22Rv1 (cell line): Measurements from ENCODE around the gene ANKRD66.
A peak's percentile ranks its signal among the peaks of the same experiment; 100 is the strongest.
"Not testable (repeated sequence)": the region's sequence is repeated elsewhere in the genome, so short reads cannot be mapped to it uniquely, and the experiment has no call there.

Experiments
- H3K27ac ChIP-seq: fragments of 450-650 bp; 2 replicates; pipeline ENCODE4 v1.5.1; 2017
- ZFX ChIP-seq: fragments of 450-650 bp; IDR thresholded peaks from 2 replicates; pipeline ENCODE4 v1.6.1; 2017; ENCODE audit warnings: antibody characterized with exemption, borderline replicate concordance
- TF ChIP-seq, protein P1 (sequence below): fragments of 450-650 bp; IDR thresholded peaks from 2 replicates; pipeline ENCODE4 v1.5.1; 2017; ENCODE audit warnings: mild to moderate bottlenecking

Gene ANKRD66

DNA sequence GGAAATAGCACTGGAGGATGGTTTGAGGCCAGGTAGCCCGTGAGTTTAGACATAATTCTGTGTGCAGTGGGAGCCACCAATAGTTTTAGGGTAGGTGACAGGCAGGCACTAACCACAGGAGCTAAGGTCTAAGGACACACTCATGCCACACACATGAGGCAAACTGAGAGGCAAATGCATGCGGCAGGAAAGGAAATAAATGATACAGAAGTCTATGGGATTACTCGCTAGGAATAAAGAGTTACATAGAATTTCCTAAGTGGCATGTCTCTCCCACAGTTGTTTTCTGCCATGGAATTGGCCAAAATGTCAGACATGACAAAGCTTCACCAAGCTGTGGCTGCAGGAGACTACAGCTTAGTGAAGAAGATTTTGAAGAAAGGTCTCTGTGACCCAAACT lies 4.9 kb downstream of the ANKRD66 start:
- no peak overlapping the region for H3K27ac ChIP-seq
- TF ChIP-seq, protein P1, sequence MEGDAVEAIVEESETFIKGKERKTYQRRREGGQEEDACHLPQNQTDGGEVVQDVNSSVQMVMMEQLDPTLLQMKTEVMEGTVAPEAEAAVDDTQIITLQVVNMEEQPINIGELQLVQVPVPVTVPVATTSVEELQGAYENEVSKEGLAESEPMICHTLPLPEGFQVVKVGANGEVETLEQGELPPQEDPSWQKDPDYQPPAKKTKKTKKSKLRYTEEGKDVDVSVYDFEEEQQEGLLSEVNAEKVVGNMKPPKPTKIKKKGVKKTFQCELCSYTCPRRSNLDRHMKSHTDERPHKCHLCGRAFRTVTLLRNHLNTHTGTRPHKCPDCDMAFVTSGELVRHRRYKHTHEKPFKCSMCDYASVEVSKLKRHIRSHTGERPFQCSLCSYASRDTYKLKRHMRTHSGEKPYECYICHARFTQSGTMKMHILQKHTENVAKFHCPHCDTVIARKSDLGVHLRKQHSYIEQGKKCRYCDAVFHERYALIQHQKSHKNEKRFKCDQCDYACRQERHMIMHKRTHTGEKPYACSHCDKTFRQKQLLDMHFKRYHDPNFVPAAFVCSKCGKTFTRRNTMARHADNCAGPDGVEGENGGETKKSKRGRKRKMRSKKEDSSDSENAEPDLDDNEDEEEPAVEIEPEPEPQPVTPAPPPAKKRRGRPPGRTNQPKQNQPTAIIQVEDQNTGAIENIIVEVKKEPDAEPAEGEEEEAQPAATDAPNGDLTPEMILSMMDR = no peak
- TF ChIP-seq ZFX = no peak

DNA sequence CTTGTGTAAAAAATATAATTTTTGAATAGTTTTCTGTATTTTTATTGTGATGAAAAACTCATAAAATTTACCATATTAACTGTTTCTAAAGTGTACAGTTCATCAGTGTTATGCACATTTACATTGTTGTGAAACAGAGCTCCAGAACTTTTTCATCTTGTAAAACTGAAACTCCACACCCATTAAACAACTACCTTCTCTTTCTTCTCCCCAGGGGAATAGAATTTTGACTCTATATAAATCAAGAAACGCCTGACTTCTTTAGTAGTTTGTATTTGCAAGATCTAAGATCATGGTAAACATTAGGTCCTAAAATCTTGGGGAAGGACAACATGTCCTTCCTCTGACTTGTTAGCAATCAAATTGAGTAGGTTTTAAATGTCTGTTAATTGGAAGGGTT lies 9.1 kb downstream of the ANKRD66 start:
- TF ChIP-seq, protein P1 = no peak
- TF ChIP-seq ZFX = no peak
- no peak overlapping the region for H3K27ac ChIP-seq

DNA sequence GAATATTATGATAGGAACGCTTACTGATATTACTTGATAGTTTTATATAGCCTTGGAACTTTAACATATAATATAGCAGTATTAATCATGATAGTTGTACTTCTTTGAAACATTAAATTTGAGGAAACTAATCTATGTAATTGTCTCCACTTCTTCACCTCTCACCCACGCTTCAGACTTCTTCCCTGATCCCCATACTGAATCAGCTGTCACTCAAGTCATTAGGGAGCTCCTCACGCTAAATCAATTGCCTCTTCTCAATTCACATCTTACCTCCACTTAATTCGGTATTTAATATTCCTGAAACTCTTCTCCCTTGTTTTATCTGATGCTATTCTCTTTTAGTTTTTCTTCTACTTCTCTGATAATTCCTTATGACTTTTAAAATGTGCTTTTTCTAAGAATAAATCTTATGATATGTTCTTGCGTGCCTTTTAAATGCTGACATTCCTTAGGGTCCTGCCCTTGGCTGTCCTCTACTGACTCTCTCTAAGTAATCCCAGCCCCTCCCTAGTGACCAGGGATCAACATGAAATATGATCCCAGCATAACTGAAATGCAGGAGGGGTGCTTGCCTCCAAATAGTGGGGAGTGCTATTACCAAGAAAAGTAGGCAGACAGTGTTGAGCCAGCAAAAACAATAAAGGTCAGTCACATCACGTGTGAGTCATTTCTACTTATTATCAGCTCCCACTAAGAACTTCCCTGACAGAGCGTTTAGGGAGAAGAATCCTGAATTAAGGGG lies 9.9 kb downstream of the ANKRD66 start:
- TF ChIP-seq, protein P1 = no peak
- no peak for TF ChIP-seq ZFX
- no peak overlapping the region for H3K27ac ChIP-seq

DNA sequence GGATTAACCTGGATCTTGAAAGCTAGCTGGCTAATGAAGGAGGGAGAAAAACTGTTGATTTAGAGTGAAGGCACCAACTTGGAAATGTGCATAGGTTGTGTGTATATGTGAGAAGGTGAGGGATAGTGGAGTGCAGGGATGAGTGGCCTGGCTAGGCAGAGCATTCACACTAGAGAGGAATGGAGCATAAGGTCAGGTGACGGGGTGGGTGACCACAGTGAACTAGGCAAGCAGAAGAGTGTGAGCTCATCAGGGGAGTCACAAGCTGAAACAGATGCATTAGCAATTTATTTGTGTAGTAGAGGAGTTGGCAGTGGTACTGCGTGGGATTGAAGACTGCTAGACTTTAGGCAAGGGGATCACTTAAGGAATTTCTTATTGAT lies 10.5 kb downstream of the ANKRD66 start:
- H3K27ac ChIP-seq = no peak overlapping the region
- no peak for TF ChIP-seq ZFX
- TF ChIP-seq, protein P1 = no peak

DNA sequence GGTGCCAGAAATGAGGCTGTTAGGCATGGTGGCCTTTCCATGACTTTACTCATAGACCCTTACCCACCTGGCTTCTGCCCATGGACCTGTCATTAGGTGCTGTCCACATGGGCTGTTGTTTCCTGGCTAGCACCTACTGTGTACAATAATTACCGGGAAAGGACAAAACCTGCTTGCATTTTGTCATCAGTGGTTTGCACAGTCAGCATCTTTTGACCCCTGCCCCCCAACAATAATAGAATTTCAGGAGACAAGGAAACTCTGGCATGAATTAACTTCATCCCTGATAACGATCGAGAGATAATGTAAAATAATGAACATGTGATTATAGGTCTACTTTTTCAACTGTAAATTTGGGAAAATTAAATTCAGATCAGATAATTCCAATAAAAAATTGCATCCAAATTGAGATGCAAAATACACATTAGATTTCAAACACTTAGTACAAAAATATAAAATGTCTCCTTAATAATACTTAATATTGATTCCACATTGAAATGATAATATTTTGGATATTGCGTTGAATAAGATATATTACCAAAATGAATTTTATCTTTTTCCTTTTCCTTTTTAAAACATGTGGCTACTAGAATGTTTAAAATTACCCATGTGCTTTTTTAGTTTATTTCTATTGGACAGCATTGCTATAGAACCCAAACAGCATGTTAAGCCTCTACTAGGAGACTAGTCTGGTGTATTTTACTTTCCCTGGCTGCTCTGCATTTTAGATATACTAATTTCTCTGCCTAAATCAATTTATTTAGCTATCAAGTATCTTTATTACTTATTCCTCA lies 12.4 kb downstream of the ANKRD66 start:
- H3K27ac ChIP-seq = no peak overlapping the region
- TF ChIP-seq, protein P1 = no peak
- no peak for TF ChIP-seq ZFX

DNA sequence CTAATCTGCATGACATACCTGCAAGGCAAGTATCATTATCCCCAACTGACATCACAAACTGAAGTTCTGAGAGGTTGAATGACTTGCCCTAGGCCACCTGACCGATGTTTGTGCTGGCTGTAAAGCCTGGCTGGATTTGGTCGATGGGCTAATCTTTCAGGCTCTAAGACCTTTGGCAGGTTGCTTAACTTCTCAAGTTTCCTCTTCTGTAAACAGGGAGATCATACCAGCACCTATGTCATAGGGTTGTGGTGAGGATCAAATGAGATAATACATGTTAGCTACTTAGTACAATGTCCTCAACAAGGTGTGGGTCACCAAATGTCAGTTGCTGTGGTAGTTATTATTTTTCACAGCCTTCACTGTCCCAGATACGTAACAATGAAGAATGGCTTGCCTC lies 14.2 kb downstream of the ANKRD66 start:
- no peak overlapping the region for H3K27ac ChIP-seq
- TF ChIP-seq, protein P1 = no peak
- TF ChIP-seq ZFX = no peak

DNA sequence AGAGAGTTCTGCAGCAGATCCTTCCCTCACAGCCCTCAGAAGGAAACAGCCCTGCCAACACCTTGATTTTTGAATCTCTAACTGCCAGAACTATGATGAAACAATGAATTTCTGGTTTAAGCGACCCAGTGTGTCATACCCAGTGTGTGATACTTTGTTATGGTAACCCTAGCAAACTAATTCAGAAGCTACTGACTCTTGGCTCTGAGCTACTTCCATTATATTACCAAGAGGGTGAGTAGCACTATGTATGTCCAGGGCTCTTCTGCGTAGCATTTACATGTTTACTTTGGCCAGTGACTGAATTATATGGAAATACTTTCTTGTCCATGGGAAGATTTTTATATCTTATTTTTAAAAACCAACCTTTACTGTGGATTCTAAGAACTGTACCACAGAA lies 16.7 kb downstream of the ANKRD66 start:
- TF ChIP-seq, protein P1 = no peak
- no peak for TF ChIP-seq ZFX
- peak overlapping the region; percentile 33; the same call in 1 of the 2 replicates for H3K27ac ChIP-seq

DNA sequence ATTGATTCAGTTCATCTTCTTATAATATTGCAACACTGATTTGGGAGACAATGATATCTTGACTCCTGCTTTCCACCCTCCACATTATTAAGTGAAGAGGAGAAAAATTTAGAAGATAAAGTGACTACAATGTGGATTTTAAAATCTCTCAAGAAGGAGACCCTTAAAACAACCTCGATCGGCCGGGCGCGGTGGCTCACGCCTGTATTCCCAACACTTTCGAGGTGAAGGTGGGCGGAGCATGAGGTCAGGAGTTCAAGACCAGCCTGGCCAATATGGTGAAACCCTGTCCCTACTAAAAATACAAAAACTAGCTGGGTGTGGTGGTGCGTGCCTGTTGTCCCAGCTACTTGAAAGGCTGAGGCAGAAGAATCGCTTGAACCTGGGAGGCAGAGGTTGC lies 17.5 kb downstream of the ANKRD66 start:
- not testable (repeated sequence) for H3K27ac ChIP-seq
